GM12878 (cell line): Measurements from ENCODE around the gene MYBPC2. TPM values are rescaled to one million over a fixed set of nuclear protein-coding genes. Genes with fewer than 3 reads are reported as not detected.

Experiments
- CBFB ChIP-seq: IDR thresholded peaks from 2 replicates; pipeline ENCODE4 v1.6.1; 2016; ENCODE audit warnings: antibody characterized with exemption, low read depth
- EP300 ChIP-seq, 2 experiments: fragments of 150-350 bp in 1 of 2; IDR thresholded peaks; 2 replicates each; pipeline ENCODE4 v1.6.1; 2011 to 2012; ENCODE audit warnings: low read depth in 2 of 2, low read length in 2 of 2, borderline replicate concordance in 1 of 2, improper control_type of control experiment in 1 of 2, inconsistent platforms in 1 of 2; ENCODE audit not compliant: control insufficient read depth in 1 of 2
- ESRRA ChIP-seq: IDR thresholded peaks from 2 replicates; pipeline ENCODE4 v1.6.1; 2012; ENCODE audit warnings: mild to moderate bottlenecking, low read length, improper control_type of control experiment
- HDGF ChIP-seq: fragments of 450-650 bp; IDR thresholded peaks from 2 replicates; pipeline ENCODE4 v1.6.1; 2016; ENCODE audit warnings: antibody characterized with exemption
- NFIC ChIP-seq: IDR thresholded peaks from 2 replicates; pipeline ENCODE4 v1.6.1; 2012; ENCODE audit warnings: low read depth, mild to moderate bottlenecking, inconsistent platforms, low read length, moderate library complexity
- PAX8 ChIP-seq: fragments of 450-650 bp; IDR thresholded peaks from 2 replicates; pipeline ENCODE4 v1.6.1; 2017; ENCODE audit warnings: mild to moderate bottlenecking, moderate library complexity
- PML ChIP-seq: IDR thresholded peaks from 2 replicates; pipeline ENCODE4 v1.6.1; 2012; ENCODE audit warnings: low read length, inconsistent platforms
- POLR2A ChIP-seq: IDR thresholded peaks from 2 replicates; pipeline ENCODE4 v1.6.1; 2011; ENCODE audit warnings: low read depth, mild to moderate bottlenecking, low read length
- SIN3A ChIP-seq: IDR thresholded peaks from 2 replicates; pipeline ENCODE4 v1.6.1; 2012; ENCODE audit warnings: low read depth, low read length, improper control_type of control experiment
- SMAD5 ChIP-seq: IDR thresholded peaks from 2 replicates; pipeline ENCODE4 v1.6.1; 2016; ENCODE audit warnings: antibody characterized with exemption, low read depth
- SP1 ChIP-seq: IDR thresholded peaks from one replicate; pipeline ENCODE4 v1.6.1; 2011; ENCODE audit warnings: low read depth, low read length
- ZNF207 ChIP-seq: fragments of 450-650 bp; IDR thresholded peaks from 2 replicates; pipeline ENCODE4 v1.6.1; 2014; ENCODE audit warnings: antibody characterized with exemption, mild to moderate bottlenecking, borderline replicate concordance
- ZNF217 ChIP-seq: fragments of 450-650 bp; IDR thresholded peaks from 2 replicates; pipeline ENCODE4 v1.6.1; 2017; ENCODE audit warnings: antibody characterized with exemption, mild to moderate bottlenecking
- polyA plus RNA-seq, 11 experiments: library from polyadenylated mRNA; depleted of rRNA in 4 of 11; unstranded in 6 of 11; stranded (reverse) in 5 of 11; fragments of >200 nt; fragmentation: Nextera tagmentation in 4 of 11; fragmentation: Illumina TruSeq in 1 of 11; extraction: Ambion mirVana in 4 of 11; extraction: Trizol in 1 of 11; gene quantifications; 1 replicate in 1 of 11; 2 replicates in 10 of 11; pipeline versions ENCODE4 v1.2.1 to v1.2.3, GENCODE V29; 2011 to 2016; ENCODE audit warnings: inconsistent platforms in 2 of 11, missing spikeins in 2 of 11, low read depth in 1 of 11
- total RNA-seq, 4 experiments: library from RNA; depleted of rRNA in 3 of 4; stranded (reverse); fragments of >200 nt in 3 of 4; fragmentation: Illumina TruSeq in 1 of 4; extraction: Trizol in 1 of 4; gene quantifications; 2 replicates each; pipeline versions ENCODE4 v1.2.1 to v1.2.3, GENCODE V29; 2013 to 2021
- TF ChIP-seq, protein P1 (sequence below): fragments of 450-650 bp; formaldehyde crosslinking; IDR thresholded peaks from 2 replicates; pipeline ENCODE4 v1.5.0; 2022; ENCODE audit warnings: mild to moderate bottlenecking, missing genetic modification characterization
- TF ChIP-seq, protein P2 (sequence below): fragments of 450-650 bp; IDR thresholded peaks from 2 replicates; pipeline ENCODE4 v1.6.1; 2018; ENCODE audit warnings: mild to moderate bottlenecking, low read depth, moderate library complexity; ENCODE audit not compliant: partially characterized antibody
- TF ChIP-seq, protein P3 (sequence below): fragments of 450-650 bp; formaldehyde crosslinking; IDR thresholded peaks from 2 replicates; pipeline ENCODE4 v1.4.0; 2022; ENCODE audit warnings: mild to moderate bottlenecking, moderate library complexity
- TF ChIP-seq, protein P4 (sequence below): IDR thresholded peaks from 2 replicates; pipeline ENCODE4 v1.6.1; 2012; ENCODE audit warnings: low read depth, low read length, improper control_type of control experiment
- TF ChIP-seq, protein P5 (sequence below): fragments of 450-650 bp; IDR thresholded peaks from 2 replicates; pipeline ENCODE4 v1.6.1; 2018; ENCODE audit warnings: borderline replicate concordance, mild to moderate bottlenecking; ENCODE audit not compliant: partially characterized antibody

Gene MYBPC2
- total and polyA plus RNA-seq, 10 of the 15 experiments (the other 5 are each of a cell fraction or from before 2014, with no cell fraction given) = 0.09 to 2.6 (median 0.61) TPM

DNA sequence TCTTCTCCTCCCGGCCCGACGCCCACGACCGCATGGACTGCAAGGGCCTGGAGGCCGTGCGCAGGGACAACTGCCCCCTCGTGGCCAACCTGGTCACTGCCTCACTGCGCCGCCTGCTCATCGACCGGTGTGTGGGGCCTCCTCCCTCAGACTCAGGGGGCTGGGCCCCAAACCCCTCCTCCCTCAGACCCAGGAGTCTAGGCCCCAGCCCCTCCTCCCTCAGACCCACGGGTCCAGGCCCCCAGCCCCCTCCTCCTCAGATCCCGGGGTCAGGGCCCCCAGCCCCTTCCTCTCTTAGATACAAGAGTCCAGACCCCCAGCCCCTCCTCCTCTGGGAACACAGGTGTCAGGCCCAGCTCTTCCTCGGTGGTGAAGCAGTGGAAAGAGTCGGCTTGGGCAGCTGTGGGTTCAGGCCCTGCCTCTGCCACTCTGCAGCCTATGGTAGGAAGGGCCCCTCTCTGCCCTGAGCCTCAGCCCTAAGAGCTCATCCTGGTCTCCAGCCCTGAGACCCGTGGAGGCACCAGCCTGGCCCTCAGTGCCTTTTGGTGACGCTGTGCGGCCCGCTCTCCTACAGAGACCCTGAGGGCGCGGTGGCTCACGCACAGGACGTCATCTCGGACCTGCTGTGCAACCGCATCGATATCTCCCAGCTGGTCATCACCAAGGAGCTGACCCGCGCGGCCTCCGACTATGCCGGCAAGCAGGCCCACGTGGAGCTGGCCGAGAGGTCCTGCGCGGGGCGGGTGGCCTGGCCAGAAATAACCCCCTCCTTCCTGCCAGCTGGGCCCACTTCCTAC, 17.6 kb upstream of the MYBPC2 start (continued):
- TF ChIP-seq, protein P1, sequence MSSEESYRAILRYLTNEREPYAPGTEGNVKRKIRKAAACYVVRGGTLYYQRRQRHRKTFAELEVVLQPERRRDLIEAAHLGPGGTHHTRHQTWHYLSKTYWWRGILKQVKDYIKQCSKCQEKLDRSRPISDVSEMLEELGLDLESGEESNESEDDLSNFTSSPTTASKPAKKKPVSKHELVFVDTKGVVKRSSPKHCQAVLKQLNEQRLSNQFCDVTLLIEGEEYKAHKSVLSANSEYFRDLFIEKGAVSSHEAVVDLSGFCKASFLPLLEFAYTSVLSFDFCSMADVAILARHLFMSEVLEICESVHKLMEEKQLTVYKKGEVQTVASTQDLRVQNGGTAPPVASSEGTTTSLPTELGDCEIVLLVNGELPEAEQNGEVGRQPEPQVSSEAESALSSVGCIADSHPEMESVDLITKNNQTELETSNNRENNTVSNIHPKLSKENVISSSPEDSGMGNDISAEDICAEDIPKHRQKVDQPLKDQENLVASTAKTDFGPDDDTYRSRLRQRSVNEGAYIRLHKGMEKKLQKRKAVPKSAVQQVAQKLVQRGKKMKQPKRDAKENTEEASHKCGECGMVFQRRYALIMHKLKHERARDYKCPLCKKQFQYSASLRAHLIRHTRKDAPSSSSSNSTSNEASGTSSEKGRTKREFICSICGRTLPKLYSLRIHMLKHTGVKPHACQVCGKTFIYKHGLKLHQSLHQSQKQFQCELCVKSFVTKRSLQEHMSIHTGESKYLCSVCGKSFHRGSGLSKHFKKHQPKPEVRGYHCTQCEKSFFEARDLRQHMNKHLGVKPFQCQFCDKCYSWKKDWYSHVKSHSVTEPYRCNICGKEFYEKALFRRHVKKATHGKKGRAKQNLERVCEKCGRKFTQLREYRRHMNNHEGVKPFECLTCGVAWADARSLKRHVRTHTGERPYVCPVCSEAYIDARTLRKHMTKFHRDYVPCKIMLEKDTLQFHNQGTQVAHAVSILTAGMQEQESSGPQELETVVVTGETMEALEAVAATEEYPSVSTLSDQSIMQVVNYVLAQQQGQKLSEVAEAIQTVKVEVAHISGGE (CRISPR knock-in tag) = no peak
- TF ChIP-seq, protein P2, sequence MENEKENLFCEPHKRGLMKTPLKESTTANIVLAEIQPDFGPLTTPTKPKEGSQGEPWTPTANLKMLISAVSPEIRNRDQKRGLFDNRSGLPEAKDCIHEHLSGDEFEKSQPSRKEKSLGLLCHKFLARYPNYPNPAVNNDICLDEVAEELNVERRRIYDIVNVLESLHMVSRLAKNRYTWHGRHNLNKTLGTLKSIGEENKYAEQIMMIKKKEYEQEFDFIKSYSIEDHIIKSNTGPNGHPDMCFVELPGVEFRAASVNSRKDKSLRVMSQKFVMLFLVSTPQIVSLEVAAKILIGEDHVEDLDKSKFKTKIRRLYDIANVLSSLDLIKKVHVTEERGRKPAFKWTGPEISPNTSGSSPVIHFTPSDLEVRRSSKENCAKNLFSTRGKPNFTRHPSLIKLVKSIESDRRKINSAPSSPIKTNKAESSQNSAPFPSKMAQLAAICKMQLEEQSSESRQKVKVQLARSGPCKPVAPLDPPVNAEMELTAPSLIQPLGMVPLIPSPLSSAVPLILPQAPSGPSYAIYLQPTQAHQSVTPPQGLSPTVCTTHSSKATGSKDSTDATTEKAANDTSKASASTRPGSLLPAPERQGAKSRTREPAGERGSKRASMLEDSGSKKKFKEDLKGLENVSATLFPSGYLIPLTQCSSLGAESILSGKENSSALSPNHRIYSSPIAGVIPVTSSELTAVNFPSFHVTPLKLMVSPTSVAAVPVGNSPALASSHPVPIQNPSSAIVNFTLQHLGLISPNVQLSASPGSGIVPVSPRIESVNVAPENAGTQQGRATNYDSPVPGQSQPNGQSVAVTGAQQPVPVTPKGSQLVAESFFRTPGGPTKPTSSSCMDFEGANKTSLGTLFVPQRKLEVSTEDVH = no peak
- TF ChIP-seq CBFB (no peak), ESRRA (no peak), PML (no peak), ZNF207 (no peak), ZNF217 (no peak), SIN3A (0 out of 2 replicates have a peak, but pooled peaks have one; percentile 37), PAX8 (no peak), SP1 (peak; percentile 31), NFIC (no peak), HDGF (peak; percentile 88), POLR2A (peak; percentile 73; the same call in 1 of the 2 replicates), SMAD5 (no peak; the same call in 1 of the 2 replicates), EP300 (IDR thresholded peaks at IDR 0.05; ENCODE audit: borderline replicate concordance in 1 of 2, control insufficient read depth in 1 of 2, low read depth in 2 of 2, low read length in 2 of 2) (no peak)
- TF ChIP-seq, protein P3, sequence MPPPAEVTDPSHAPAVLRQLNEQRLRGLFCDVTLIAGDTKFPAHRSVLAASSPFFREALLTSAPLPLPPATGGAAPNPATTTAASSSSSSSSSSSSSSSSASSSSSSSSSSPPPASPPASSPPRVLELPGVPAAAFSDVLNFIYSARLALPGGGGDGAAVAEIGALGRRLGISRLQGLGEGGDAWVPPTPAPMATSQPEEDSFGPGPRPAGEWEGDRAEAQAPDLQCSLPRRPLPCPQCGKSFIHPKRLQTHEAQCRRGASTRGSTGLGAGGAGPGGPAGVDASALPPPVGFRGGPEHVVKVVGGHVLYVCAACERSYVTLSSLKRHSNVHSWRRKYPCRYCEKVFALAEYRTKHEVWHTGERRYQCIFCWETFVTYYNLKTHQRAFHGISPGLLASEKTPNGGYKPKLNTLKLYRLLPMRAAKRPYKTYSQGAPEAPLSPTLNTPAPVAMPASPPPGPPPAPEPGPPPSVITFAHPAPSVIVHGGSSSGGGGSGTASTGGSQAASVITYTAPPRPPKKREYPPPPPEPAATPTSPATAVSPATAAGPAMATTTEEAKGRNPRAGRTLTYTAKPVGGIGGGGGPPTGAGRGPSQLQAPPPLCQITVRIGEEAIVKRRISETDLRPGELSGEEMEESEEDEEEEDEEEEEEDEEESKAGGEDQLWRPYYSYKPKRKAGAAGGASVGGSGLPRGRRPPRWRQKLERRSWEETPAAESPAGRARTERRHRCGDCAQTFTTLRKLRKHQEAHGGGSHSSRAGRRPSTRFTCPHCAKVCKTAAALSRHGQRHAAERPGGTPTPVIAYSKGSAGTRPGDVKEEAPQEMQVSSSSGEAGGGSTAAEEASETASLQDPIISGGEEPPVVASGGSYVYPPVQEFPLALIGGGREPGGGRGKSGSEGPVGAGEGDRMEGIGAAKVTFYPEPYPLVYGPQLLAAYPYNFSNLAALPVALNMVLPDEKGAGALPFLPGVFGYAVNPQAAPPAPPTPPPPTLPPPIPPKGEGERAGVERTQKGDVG = no peak
- TF ChIP-seq, protein P4, sequence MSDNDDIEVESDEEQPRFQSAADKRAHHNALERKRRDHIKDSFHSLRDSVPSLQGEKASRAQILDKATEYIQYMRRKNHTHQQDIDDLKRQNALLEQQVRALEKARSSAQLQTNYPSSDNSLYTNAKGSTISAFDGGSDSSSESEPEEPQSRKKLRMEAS = peak; percentile 90
- TF ChIP-seq, protein P5, sequence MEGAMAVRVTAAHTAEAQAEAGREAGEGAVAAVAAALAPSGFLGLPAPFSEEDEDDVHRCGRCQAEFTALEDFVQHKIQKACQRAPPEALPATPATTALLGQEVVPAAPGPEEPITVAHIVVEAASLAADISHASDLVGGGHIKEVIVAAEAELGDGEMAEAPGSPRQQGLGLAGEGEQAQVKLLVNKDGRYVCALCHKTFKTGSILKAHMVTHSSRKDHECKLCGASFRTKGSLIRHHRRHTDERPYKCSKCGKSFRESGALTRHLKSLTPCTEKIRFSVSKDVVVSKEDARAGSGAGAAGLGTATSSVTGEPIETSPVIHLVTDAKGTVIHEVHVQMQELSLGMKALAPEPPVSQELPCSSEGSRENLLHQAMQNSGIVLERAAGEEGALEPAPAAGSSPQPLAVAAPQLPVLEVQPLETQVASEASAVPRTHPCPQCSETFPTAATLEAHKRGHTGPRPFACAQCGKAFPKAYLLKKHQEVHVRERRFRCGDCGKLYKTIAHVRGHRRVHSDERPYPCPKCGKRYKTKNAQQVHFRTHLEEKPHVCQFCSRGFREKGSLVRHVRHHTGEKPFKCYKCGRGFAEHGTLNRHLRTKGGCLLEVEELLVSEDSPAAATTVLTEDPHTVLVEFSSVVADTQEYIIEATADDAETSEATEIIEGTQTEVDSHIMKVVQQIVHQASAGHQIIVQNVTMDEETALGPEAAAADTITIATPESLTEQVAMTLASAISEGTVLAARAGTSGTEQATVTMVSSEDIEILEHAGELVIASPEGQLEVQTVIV = no peak
